ENCODE results near the gene LMOD3.

The LMOD3 gene

DNA sequence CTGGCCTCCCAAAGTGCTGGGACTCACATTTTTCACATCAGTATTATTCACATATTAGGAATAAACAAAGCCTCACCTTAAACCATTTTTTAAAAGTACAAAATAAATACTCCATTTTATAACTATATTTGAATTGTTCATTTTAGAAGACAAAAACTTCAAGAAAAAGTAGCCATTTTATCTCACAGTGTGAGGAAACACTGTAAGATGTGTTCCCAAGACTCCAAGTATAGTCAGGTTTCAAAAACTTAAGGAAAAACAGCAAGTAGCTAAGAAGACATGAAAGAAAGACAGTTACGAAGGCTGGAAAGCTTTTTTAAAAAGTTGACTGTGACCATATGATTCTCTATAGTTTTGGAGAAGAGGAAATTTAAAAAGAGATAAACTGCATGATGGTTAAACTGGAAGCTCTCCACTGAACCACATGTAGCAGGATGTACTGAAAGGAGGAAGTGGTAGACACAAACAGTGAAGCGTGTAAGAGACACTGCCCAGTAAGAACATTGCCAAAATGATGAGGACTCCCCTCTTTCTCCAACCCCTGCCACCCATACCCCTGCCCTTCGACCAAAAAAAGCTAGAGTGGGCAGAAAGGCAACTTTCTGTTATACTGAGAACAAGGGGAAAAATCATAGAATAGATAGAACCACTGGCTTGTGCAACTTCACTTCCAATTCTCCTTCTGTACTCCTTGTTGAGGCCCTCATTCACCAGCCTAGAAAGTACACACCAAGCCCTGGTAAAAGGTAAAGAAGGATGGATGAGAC is 64.0 kb downstream of the LMOD3 start:
- DNase-seq (ENCODE audit: low spot score), result no peak

Measured in kidney capillary endothelial cell (primary cell).